Epithelial cell of proximal tubule (primary cell): Measurements from ENCODE around the gene VPS16. TPM values are rescaled to one million over a fixed set of nuclear protein-coding genes. Genes with fewer than 3 reads are reported as not detected.

ENCODE experiments used
- DNase-seq: peaks from one replicate; pipeline ENCODE4 v3.0.0-alpha.2; 2011; ENCODE audit warnings: low read depth
- H3K4me3 ChIP-seq: 2 replicates; pipeline ENCODE4 v1.5.1; 2011; ENCODE audit warnings: low read depth, mild to moderate bottlenecking, low read length
- CTCF ChIP-seq: conservative IDR thresholded peaks from 2 replicates; pipeline ENCODE4 v1.5.1; 2012; ENCODE audit warnings: low read depth, mild to moderate bottlenecking, low read length
- total RNA-seq: library from RNA; depleted of rRNA; stranded (reverse); fragments of >200 nt; gene quantifications from 2 replicates; pipeline ENCODE4 v1.2.3, GENCODE V29; 2015

VPS16 gene
- total RNA-seq, 1 donor from 2014 or later = 18.1 TPM

GRCh38 chr20:2914160-2914559, 73.6 kb downstream of the VPS16 start:
- TF ChIP-seq CTCF = peak; percentile 64
- DNase-seq = no peak
- no peak overlapping the region for H3K4me3 ChIP-seq

Other genes starting within 250 kb of the VPS16 start
- gene NOP56, start 188.1 kb upstream of the VPS16 start, total RNA-seq = 172 and 318 TPM in 2 replicates
- gene IDH3B, start 176.5 kb upstream of the VPS16 start, total RNA-seq = 99.3 and 123 TPM in 2 replicates
- 0.36 and 2.5 TPM in 2 replicates for gene EBF4, start 148.0 kb upstream of the VPS16 start, total RNA-seq
- gene CPXM1, start 40.1 kb upstream of the VPS16 start, total RNA-seq = 38.1 and 39.6 TPM in 2 replicates
- 1.1 TPM in 1 of 2 replicates, not detected in the other for gene C20orf141, start 25.8 kb upstream of the VPS16 start, total RNA-seq
- not detected in 2 replicates for gene TMEM239, start 24.4 kb upstream of the VPS16 start, total RNA-seq
- 12.2 and 37.5 TPM in 2 replicates for gene PCED1A, start 90 bp upstream of the VPS16 start, total RNA-seq
- 34.8 and 40.8 TPM in 2 replicates for gene PTPRA, start 32.7 kb downstream of the VPS16 start, total RNA-seq
- not detected in 2 replicates for gene GNRH2, start 202.9 kb downstream of the VPS16 start, total RNA-seq
- gene MRPS26, start 205.3 kb downstream of the VPS16 start, total RNA-seq = 107 and 128 TPM in 2 replicates
- gene OXT, start 230.9 kb downstream of the VPS16 start, total RNA-seq = 0.43 TPM in 1 of 2 replicates, not detected in the other
- not detected in 2 replicates for gene AVP, start 244.0 kb downstream of the VPS16 start, total RNA-seq